NCI-H1105 (cell line): ENCODE results near the gene ACTN1.

Experiments
- DNase-seq: peaks from one replicate; lab custom pipeline; 2025; lab: John Stamatoyannopoulos, UW

ACTN1 gene

DNA sequence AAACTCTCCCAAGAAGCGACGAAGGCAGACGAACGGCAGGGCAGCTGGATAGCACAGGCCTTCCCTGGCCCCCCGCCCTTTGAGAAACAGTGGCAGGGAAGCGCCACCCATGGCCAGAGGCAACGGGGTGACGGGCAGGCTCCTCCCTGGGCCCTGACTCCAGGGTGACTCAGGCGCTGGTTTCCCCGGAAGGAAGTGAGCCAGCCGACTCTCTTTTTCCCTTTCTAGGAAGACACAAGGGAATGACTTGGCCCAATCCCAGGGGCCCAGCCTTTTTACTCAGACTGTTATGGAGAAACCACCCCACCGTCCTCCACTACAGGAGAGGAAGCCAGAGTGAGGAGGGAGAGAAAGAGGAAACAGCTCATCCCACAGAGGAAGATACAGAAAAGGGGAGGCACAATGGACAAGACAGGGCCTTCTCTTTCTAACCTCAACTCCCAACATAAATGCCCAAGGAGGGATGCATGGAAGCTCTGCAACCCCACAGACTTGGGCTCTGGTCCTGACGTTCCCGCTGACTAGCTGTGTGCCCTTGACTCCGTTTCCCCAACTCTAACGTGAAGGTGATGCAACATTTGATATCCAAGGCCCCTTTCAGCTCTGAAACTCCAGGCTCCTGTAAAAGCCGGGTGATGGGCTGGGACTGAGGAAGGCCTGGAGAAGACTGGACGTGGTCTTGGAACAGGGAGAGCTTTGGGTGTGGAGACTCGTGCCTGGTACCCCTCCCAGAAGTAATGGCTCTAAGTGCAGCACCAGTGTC, 27.9 kb downstream of the ACTN1 start:
- no peak for DNase-seq

DNA sequence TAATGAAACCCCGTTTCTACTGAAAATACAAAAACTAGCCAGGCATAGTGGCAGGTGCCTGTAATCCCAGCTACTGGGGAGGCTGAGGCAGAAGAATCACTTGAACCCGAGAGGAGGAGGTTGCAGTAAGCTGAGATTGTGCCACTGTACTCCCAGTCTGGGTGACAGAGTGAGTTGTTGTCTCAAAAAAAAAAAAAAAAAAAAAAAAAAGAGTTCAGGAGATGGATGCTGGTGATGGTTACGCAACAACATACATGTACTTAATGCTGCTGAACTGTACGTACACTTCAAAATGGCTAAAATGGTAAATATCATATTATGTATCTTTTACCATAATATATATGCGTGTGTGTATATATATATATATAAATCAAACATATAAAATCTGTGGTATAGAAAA, 29.0 kb downstream of the ACTN1 start:
- no peak for DNase-seq

GRCh38 chr14:68949601-68949965, 29.5 kb downstream of the ACTN1 start:
- no peak for DNase-seq

- no peak for DNase-seq
Measured at GRCh38 chr14:68948686-68949600, 30.2 kb downstream of the ACTN1 start.

DNA sequence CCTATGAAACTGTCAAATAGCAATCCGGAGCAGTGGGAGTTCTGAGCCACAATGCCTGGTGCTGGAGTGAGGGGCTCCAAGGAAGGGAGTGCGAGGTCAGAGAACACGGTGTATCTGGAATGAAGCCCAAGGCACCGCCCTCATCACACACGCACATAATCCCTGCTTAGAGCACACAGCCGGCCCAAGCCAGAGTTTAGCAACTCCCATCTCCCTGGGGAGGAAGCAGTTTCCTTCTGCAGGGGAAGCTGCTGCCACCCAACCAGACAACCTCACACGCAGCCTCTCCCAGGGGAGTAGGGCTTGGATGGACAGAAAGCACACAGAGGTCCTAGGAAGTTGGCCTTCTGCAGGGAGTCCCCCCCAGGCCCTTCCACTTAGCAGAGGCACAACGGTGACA, 31.3 kb downstream of the ACTN1 start:
- no peak for DNase-seq

DNA sequence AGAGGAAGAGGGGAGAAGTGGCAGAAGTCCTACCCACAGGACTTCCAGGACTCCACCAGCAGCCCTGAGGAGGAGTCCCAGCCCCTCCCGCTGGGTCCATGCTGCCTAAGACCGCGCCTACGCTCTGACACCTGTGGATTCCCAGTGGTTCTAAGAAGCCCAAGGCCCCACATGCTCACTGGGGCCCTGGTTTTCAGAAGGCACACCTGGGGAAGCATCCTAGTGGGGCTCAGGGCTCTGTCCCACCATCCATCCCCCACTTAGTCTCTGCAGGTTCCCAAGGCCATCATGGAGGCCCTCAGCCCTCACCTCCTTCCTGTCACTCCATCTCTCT, 32.6 kb downstream of the ACTN1 start:
- no peak for DNase-seq

DNA sequence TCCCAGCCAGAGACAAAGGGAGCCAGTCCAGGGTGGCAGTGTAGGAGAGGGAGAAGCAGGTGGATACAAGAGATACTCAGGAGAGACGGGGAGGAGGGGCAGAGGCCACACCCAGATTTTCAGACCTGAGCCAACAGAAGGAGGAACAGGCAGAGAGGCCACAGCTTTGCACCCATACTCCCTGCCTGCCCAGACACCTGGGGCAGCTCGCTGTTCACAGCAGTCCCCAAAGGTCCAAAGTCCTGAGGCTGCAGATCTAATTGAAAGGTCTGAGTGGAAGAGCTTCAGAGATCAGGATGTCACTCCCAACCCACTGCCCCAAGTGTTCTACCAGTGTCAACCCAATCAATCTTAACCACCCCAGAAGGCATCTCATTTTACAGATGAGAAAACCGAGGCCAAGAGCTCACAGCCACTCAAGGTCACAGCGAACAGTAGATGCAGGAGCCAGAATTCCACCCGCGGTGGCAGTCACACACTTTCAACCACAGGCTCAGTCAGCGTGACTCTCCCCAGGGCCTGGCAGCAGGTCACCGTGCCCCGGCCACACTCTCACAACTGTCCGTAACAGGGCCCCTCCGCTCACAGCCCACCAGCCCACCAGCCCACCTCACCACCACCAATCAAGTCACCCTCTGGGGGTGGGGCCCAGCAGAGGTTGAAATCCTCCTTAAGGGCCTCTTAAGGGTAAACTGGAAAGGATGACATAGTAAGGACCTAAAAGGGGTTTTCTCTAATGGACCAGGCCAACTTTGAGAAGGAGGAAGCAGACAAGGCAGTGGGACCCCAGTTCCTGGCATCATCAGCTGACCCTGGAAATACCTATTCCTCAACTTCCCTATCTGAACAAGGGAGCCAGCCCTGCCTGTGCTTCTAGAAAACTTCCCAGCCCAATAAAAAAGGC, 33.3 kb downstream of the ACTN1 start:
- DNase-seq: no peak

- DNase-seq: no peak
Measured at GRCh38 chr14:68945190-68945584, 33.9 kb downstream of the ACTN1 start.

DNA sequence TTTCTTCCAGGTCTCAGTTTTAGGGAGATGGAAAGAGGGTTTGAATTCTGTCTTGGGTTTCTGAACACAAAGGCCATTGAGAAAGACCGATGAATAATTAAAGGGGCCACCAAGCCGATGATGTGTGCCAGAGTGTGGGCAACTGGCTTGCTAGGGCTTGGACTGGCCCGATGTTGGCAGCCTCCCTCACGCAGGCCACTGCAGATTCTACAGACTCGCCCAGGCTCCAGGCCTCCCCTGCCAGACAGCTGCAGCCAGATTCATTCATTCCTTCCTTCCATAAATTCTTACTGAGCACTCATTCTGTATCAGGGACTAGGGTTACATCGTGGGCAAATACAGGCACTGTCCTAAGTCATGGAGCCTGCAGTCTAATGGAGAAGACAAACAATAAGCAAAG, 34.9 kb downstream of the ACTN1 start:
- no peak for DNase-seq

GRCh38 chr14:68943107-68943506, 36.0 kb downstream of the ACTN1 start:
- DNase-seq: no peak

DNA sequence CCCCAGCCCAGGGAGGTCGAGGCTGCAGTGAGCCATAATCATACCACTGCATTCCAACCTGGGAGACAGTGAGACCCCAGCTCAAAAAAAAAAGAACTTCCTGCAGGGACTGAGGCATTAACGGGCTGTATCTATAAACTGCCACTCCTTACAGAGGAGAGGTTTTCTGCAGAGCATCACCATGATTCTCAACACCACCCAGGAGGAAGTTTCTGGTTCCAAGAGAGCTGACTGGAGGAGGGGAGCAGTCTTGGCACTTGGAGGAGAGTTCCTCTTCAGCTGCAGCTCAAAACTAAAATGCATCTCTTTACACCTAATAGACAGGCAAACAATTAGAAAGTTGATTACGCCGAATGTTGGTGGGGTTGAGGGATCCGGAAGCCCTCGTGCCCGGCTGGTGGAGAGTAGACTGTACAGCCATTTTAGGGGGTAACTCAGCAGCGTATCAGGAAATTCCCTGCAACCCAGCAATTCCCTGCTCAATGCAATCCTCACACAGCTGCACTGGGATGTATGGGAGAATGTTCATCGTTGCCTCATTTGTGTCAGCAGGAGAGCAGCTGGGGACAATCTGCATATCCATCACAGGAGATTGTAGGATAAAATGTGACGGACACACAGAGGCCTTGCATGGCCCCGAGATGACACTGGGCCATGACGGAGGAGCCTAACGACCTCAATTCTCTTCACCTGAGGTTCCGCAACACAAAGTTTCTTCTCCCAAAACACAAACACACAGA, 36.6 kb downstream of the ACTN1 start:
- no peak for DNase-seq

DNA sequence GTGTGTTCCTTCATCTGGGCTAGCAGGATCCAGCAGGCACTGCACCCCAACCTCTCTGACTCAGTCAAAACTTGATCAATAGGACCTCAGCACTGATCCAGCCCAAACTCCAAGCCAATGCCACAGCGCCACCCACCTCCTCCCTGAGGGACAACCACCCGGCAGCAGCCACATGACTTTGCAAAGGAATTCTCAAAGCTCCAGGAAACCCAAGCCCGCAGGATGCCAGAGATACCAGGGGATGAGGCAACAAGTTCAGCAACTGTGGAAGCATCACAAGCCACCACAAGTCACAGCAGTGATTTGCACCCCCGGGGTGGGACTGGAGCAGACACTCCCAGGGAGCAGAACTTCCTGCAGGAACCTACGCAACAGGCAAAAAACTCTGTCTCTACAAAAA, 37.3 kb downstream of the ACTN1 start:
- DNase-seq: no peak

GRCh38 chr14:68940614-68941185, 38.4 kb downstream of the ACTN1 start:
- no peak for DNase-seq

DNA sequence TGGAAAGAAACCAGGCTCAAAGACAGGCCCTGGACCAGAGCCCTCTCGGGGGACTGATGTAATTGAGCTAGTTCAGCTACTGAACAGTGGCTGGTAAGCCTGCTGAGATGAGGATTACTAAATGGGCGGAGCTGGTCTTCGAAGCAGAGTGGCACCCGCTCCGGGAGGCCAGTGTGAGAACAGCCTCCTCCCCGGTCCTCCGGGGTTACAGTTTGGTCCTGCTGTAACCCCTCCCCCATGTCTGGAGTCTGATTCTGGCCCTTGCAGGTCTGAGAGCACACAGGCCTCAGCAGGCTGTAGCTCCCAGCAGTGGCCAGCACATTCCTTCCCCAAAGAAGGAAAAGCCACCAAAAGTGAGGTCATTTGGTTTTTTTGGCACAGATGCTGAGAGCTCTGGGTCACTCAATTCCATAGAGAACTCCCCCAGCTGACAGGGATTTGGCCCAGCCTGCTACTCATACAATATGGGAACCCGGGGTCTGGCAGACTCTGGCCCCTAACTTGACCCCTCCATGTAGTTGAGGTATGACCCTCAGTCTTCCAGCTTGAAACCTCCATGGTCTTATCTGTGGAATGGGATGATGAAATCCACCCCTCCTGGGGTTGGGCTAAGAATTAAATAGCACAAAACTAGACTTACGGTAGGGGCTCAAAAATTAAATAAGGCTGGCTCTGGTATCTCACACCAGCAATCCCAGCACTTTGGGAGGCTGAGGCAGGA, 39.0 kb downstream of the ACTN1 start:
- DNase-seq: no peak

DNA sequence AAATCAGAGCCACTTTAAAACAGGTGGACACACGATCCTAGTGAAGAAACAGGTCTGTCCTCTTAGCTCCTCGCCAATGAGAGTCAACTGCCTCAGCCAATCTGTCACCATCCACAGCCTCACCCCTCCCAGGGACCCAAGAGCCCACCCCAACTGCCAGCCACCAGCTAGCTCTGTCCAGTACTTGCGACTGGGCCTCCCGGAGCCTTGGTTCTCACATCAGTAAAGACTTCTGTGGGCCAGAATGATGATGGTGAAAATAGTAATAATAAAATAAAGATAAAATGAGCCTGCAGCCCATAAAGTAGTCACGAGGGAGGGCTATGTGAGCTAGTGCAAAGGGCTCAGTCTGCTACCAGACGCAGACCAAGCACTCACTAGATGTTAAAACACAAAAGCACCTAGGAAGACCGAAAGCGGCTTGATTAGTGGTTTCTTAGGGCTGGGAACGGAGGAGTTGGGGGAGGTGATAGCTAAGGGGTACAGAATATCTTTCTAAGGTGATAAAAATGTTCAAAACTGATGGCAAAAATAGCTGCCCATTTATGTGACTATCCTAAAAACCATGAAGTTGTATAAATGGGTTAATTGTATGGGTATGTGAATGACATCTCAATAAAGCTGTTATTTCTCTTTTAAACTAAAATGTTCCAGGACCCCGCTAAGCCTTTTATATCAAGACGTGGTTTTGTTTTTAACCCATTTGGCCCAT, 39.8 kb downstream of the ACTN1 start:
- DNase-seq: no peak

GRCh38 chr14:68938271-68939150, 40.6 kb downstream of the ACTN1 start:
- DNase-seq: no peak

- no peak for DNase-seq
Measured at GRCh38 chr14:68937471-68938270, 41.4 kb downstream of the ACTN1 start.

DNA sequence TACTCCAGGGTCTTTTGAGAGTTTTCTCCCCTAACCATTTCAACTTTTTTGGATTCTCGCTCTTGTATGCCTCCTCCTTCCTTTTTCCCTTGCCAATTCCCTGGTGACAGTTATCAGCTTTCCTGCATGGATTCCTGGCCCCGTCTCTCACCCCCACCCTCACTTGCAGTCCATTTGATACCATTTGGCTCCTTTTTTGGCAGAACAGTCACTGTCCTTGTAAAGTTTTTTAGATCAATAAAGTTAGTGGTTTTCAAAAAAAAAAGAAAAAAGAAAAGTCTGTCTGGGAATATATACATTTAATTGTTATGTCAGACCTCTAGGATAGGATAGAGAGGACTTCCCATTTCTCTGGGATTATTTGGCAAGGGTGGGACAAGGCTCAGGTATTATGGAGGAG, 42.1 kb downstream of the ACTN1 start:
- DNase-seq: no peak
